NCI-H1092 (cell line): ENCODE results near the gene CHI3L1.

Experiments
- DNase-seq: peaks from one replicate; lab custom pipeline; 2025; lab: John Stamatoyannopoulos, UW

The CHI3L1 gene

DNA sequence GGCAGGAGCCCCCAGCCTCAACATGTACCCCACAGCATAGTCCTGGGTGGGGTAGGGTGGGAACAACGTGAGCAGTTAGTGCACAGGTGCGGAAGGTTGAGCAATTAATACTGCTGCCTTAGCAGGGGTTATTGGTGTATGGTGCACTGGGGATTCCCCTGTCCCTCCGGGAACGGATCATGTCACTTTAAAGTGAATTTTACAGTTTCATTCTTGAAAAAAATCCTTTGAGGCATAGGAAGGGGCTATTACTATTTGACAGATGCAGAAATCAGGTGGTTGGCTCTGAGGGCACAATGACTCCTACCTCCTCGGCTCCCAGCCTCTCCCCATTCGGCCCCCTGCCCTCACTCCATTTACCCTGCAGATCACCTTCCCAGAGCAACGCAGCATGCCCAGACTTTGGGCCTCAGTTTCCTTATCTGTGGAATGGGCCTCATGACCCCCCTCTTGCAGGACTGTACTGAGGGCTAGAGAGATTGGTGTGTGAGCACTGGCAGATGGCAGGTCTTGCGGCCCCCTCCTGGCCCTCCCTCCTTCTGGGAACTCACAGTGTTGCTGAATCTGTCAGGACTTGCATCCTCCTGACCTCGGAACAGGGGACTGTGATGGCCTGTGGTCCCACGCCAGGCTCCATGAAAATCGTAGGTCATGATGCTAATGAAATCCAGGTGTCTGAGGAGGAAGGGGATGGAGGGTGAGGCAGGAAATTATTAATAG lies 5.7 kb downstream of the CHI3L1 start:
- DNase-seq = no peak

DNA sequence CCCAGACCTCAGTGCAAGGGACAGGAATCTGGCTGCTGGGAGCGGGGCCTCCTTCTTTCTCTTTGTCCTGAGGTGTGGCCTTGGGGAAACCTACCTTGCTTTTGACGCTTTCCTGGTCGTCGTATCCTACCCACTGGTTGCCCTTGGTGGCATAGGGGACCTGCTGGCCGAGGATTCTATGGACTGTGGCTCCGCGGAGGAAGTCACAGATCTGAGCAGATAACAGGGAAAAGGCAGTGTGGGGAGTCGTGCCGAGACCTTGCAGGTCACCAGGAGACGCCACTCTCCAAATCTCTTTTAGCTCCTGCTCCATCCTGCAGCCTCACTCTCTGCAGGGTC lies 6.9 kb downstream of the CHI3L1 start:
- no peak for DNase-seq

DNA sequence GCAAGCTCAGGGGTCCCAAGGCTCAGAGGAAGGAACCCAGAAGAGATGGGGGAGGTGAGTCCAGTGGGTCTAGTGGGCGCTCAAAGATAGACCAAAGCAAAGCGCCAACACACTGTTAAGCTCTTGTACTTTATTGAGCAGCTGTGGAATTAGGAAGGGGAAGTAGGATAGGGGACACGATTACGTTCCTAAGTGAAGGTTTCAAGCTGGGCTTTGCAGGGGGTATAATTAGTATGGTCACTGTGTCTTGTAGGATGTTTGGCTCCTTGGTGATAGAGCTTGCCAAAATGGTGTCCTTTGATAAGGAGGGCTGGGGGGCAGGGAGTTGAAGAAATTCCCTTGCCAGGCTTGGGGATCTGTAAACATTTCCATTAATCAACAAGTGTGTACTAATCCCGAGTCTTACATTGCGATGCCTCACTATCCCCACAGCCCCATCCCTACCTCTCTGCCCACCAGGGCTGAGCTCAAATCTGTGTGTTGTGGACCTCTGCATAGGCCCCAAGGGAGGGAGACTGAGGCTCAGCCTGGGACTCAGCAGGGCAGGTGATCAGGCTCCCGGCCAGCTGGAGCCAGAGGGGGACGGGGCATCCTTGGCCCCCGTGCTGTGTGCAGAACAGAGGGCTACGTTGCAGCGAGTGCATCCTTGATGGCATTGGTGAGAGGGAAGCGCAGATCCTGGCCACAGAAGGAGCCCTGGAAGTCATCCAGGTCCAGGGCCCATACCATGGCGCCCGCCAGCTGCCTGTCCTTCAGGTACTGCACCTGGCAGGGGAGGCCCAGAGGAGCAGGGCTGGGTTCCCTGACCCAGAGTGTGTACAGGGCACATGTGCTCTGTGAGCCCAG lies 7.5 kb downstream of the CHI3L1 start:
- DNase-seq = peak; percentile 25

DNA sequence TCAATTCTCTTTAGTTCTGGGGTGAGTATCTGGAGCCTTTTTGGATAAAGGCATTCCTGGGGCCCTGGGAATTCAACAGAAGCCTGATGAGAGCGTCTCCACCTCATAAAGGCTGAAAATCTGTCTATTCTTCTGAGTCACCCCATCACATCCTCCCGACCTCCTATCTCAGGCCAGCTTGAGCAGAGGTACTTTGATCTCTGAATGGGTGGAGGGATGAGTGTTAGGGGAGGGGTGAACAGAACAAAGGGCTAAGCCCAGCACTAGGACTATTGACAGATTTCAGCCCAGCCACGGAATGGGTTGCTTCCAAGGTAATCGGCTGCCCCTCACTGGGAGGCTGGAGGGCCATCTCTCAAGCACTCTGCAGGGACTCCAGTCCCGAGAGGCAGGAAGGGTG lies 8.4 kb downstream of the CHI3L1 start:
- no peak for DNase-seq

DNA sequence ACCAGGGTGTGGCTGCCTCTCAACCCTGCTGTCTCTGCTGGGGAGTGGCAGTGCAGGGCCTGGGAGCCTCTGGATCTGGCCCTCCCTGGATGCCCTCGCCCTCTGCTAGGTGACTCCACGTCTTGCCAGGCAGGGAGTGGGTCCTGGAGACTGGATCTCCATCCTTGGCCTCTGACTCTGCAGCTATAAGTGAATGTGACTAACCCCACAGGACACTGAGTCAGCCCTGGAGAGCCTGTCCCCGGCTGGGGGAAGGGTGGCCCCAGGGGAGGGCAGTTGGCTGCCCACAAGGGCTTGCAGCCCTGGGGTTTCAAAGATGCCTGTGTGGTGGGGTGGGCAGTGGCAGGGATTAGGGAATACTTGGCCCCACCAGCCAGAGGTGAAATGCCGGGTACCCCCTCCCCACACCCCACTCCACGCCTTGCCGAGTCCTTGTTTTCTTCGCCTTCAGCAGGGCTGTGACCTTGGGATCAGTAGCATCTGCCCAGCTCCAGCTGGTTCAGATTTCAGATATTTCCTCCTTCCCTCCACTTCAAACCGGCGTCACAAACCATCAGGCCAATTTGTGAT lies 8.9 kb downstream of the CHI3L1 start:
- DNase-seq = no peak

DNA sequence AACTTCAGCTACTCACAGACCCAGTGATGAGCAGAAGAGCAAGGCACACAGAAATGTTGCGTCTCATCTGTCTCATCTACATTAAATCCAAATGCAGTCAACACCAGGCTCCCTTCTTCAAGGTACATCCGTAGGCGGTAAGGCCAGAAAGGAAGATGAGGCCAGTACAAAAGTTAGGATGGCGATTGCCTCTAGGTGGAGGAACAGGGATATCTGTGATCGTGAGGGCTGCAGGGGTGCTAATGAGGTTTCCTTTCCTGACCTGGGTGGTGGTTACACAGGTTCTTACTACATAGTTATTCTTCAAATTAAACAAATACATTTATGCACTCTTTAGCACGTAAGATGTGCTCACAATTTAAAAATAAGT lies 9.5 kb downstream of the CHI3L1 start:
- DNase-seq = no peak

DNA sequence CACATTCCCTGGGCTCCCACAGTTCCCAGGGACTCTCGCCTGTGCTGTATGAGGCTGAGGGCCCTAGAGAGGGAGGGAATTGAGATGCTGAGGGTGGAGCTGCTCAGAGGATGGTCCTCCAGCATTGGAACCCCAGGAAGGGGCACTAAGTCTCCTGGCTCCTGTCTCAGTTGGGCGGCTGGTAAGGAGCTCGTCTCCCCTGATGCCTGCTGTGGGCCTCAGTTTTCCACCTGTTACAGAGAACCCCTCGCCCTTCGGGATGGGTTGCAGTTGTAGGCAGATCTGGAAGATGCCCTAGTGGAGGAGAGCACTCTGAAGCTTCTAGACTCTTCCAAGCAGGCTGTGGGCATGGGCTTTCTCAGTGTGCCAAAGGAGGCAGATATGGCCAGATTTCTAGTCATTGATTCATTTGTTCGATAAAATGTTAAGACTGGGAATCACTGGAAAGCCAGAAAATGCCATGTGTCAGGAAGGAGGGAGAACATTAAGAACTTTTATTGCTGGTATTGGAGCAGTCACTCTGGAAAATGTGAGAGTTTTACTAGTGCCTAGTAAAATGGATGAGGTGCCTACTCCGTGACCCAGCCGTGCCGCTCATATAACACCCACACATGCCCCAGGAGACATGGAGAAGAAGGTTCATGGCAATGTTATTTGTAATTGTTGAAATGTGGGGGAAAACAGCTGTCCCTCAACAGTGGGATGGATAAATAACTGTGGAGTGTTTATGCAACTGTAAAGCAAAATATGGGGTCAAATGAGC lies 10.1 kb downstream of the CHI3L1 start:
- no peak for DNase-seq

DNA sequence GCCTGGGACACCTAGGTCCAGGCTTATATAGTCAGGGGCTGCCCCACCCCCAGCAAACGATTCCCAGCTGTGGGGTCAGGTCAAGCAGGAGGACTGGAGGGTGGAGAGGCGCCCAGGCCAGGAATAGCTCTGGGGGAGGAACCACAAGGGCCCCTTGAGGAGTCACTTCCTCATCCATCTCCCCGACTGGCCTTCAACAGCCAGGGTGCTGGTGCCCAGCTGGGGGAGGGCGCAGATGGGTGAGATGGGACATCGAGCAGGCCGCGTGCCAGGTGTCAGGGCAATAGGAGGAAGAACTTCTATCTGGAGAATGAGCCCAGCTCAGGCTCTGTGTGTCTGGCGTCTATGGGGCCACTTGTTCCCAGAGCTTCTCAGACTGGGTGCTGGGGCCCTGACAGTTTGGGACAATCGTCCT lies 10.7 kb downstream of the CHI3L1 start:
- no peak for DNase-seq

DNA sequence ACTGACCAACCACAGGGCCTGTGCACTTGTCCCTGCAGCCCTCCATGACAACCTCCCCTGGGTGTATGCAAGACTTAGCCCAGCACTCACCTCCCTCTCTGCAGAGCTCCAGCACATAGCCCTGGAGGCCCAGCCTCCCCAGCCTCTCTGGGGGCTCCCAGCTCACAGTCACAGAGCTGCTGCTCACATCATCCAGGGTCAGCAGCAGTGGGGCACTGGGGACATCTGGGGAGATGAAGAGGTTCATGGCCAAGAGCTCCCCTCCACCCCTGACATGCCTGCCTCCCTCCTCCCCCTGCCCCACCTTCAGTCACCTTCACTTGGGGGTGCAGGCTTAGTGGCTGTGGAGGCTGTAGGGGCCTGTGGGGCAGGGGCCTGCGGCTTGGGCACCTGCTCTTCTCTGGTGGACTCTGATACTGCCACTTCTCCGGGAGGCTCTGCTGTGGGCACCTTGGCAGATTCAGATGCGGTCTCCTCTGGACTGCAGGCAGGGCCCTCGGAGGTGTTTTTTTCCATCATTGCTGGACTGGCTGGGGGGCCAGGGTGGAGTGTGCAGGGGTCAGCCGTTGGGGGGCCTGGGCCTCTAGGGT lies 11.2 kb downstream of the CHI3L1 start, which contains the start of gene MYBPH:
Gene MYBPH (minus strand): TSS at position 590 of the 590 bp plus-strand sequence. CDS start 71 bp downstream, at position 519.
- DNase-seq = no peak

DNA sequence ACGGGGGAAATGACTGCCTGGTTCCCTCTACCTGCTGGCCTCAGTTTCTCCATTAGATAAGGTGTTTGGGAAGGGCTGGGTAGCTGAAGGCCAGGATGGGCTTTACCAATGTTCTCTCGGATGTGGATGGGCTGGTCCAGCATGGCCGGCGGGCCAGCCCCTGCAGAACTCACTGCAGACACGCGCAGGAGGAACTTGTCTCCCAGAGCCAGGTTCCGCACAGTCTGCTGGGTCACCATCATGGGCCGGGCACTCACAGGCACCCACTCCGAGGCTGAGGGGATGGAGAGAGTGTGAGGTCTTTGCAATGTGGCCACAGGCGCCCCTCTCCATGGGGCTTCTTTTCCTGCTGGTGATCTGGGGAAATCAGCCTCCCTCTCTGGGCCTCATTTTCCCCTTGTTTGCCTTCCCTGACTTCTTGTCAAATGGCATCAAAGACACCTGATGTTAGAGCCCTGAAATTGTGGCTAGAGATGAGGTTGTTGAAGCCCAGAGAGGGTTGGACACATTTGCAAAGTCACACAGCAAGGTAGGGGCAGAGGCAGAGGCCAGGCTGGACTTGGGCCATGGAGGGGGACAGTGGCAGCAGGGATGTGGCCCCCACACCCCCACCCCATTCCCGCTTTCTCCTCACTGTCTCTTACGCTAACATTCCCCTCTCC lies 12.0 kb downstream of the CHI3L1 start:
- DNase-seq = no peak

DNA sequence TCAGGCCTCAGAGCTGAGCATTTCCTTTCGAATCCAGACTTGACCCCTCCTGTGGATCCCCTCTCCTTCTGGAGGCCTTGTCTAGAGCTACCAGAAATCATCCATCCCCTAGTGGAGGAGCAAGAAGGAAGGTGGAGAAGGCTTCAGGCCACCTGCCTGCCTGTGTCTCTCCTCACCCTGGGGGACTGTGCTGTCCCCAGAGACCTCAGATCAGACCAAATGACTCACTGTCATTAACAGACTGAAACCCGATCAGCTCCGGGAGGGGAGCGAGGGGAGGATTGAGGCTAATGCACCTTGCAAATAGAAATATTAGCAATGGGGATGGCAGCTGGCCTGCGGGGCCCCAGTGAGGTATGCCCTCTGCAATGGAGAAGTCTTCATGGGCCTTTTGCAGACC lies 12.9 kb downstream of the CHI3L1 start:
- DNase-seq = peak; percentile 44

DNA sequence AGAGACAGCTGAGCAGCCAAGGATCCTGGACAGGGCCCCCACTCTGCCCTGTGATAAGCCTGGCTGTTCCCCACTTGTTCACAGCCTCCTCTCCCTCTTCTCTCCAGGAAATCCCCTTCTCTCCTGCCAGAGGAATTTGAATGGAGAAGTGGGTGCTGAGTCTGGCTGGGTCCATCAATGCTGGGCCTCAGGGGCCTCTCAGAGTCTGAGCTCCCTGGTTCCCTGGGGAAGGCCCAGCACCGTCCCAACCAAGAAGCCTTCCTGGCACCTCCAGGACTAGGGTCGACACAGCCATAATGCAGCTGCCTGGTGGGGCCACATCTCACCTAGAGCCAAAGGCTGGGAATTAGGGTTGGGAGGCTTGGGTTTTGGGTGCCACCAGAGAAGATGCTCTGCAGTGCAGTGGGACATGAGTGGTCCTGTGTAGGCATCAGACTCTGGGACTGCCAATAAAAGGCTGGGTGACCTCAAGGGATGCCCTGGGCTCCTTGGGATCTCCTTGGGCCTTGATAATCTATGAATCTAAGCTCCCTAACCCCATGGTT lies 13.4 kb downstream of the CHI3L1 start:
- DNase-seq = no peak

DNA sequence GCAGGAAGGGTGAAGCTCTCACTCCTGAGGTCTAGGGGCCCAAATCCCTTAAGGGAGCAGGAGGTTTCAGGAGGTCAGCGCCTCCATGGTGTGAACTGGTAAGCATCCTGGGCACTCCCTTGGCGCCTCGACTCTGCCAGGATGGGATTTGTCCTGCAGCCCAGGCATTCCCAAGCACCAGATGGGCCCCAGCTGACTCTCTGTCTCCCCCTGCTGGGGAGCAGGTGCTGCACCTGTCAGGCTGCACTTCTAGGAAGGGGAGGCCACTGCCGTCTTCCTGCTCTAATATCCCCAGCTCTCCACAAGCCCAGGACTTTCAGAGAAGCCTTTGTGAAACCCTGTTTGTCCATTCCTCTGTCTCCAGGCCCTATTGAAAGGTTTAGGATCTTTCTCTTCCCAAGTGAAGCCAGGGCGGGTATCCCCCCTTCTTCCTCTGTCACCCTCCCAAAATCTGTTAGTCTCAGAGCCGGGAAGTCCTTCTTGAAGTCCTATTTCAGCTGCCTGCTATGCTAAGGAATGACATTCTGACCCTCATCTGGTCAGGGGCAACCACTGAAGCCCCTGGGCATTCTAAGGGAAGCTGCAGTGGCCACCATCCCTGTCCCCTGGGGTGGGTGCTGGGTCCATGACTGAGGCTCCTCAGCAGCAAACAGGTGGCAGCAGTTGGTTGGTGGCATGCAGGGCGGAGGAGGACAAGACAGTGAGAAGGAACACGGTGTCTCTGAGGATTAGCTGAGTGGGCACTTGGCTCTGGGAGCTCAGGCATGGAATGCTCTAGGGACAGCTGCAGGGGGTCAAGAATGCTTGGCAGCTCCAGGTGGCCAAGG lies 14.1 kb downstream of the CHI3L1 start:
- DNase-seq = peak; percentile 29

DNA sequence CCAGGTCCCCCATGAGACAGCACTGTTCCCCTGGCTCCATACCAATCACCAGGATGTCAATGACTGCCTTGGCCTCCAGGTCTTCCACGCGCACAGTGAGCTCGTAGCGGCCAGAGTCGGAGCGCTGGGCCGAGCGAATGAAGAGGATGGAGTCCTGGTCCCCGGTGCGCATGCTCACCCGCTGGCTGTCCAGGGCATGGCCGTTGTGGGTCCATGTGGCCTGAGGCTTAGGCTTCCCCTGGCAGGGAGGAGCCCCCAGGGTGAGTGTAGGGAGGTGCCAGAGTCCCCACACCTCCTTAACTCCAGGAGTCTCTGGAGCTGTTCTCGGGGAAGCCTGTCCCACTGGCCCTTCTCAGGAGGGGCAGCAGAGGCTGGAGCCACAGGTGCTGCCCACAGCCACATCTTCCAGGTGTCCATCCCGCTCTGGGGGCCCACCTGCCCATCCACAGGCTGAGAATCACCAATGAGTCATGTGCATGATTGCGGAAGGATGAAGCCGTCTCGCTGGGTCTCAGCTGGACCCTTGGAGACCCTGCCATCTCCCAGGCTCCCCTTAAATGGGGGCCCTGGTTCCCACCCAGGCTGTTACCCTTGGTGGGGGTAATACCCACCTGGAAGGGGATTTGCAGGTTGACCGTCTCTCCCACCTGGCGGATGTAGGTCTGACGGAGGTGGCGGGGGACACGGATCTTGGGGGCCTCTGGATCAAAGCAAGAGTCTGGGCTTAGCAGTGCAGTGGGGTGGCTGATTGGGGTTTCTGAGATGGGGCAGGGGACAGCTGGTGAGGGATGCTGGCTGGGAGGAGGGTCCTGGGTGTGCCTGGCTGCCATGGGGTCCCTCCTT lies 14.9 kb downstream of the CHI3L1 start:
- no peak for DNase-seq

DNA sequence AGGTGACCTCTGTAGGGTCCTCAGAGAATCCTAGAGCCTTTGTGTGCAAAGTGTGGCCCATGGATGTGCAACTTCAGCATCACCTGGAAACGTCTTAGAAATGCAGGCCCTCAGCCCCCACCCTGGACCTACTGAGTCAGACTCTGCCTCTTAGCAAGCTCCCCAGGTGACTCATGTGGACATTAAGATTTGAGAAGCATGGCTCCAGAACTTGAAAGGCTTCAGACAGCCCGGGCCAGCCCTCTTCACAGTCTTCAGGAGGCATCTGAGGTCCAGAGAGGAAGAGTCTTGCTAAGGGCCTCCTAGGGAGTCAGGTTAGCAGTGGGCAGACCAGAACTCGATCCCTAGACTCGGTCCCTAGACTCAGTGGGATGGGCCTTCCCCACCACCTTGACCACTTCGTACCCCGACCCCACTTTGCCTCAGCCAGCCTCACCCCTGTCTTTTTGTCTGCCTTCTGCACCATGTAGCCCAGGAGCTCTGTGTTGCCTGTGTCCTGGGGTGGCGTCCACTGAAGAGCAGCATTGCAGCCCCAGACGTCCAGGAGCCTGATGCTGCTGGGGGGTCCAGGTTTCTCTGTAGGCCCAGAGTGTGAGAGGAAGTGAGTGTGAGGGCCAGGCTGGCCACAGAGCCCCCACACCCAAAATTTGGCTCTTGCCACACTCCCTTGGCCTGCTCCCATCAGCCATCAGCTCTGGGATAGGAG lies 15.7 kb downstream of the CHI3L1 start:
- no peak for DNase-seq

DNA sequence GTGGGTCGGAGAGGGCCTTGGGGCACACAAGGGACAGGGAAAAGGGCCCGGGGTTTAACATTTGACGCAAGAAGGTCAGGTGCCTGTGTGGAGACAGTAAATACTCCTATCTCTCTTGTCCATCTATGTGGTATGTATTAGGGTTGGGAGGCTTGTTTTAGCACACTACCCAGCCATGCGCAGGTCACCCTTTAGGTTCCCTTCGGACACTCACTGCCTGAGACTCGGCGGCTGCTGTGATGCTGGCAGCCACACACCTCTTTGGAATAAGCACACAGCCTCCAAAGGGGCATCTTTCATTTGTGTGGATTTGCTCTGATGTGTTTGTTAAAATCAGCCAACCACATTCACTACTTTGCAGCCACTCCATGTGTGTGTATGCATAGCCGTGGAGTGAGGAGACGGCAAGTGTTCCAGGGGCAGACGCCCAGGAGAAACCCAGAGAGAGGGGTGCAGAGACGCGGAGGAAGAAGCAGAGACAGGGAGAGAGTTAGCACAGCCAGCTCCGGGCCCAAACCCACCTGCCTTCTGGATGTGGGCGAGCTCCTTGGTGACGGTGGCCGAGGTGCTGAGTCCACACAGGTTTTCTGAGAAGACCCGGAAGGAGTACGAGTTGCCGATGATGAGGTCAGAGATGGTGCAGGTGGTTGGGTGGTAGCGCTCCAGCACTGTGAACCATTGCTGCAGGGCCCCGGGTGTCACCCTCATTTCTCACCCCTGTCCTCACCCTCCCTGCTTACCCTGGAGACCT lies 16.6 kb downstream of the CHI3L1 start:
- DNase-seq = no peak

DNA sequence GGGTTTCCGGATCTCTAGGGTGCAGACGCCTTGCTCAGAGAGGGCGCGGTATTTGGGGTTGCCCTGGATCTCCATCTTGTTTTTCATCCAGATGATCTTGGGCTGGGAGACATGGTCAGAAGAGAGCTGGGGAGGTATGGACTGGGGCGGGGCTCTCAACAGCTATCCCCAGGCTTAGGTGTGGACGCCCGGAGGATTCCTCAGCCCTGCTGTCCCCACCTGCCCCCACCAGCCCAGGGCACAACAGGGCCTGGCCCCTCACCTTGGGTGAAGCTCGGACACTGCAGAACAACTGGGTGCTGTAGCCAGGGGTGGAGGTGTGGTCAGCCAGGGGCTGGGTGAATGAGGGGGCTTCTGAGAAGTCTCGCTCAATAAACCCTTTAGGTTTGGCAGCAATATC lies 17.5 kb downstream of the CHI3L1 start:
- no peak for DNase-seq

DNA sequence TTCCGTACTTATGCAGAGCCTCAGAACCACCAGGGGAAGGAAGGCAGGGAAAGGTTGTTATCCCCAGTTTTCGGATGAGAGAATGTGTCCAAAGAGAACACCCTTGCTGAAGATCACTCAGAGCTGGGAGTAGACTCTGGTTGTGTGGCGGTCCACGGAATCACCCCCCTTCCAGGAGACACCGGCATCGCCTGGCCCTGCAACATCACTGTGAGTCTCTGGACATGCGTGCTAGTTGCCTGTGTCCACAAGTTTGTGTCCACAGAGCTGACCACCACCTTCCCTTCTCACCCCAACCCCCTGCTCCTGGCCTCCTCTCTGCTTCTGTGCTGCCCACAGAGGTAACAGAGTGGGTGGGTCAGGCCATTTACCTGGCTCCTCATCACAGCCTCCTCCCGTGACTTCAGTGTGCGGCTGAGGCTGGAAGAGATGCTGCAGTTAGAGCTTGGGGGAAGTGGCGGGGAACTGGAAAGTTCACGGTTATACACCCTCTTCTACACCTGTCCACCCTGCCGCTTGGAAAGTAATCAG lies 18.2 kb downstream of the CHI3L1 start:
- DNase-seq = no peak
